H9 (cell line): ENCODE measurements around the gene TAF1C. TPM values are rescaled to one million over a fixed set of nuclear protein-coding genes. Genes with fewer than 3 reads are reported as not detected.

Experiments used
- DNase-seq: peaks from one replicate; pipeline ENCODE4 v3.0.0-alpha.2; 2017
- H2AFZ ChIP-seq: one replicate; pipeline ENCODE4 v1.6.1; 2013; ENCODE audit warnings: mild to moderate bottlenecking, low read length, control low read depth, moderate library complexity
- H2AK5ac ChIP-seq: 2 replicates; pipeline ENCODE4 v1.6.1; 2013; ENCODE audit warnings: low read length, control low read depth, mixed read lengths; ENCODE audit not compliant: insufficient read length
- H2BK120ac ChIP-seq: one replicate; pipeline ENCODE4 v1.6.1; 2013; ENCODE audit warnings: low read depth, mild to moderate bottlenecking, low read length, control low read depth, inconsistent platforms; ENCODE audit not compliant: poor library complexity, severe bottlenecking
- H2BK12ac ChIP-seq: 2 replicates; pipeline ENCODE4 v1.6.1; 2013; ENCODE audit warnings: low read length, control low read depth, mixed read lengths, low read depth; ENCODE audit not compliant: insufficient read length
- H2BK15ac ChIP-seq: 2 replicates; pipeline ENCODE4 v1.6.1; 2013; ENCODE audit warnings: low read depth, low read length, control low read depth
- H2BK20ac ChIP-seq: one replicate; pipeline ENCODE4 v1.6.1; 2013; ENCODE audit warnings: low read depth, mild to moderate bottlenecking, low read length, control low read depth, inconsistent platforms; ENCODE audit not compliant: poor library complexity, severe bottlenecking
- H2BK5ac ChIP-seq: 2 replicates; pipeline ENCODE4 v1.6.1; 2013; ENCODE audit warnings: low read length, control low read depth, mixed read lengths; ENCODE audit not compliant: insufficient read length
- H3K14ac ChIP-seq: 2 replicates; pipeline ENCODE4 v1.6.1; 2013; ENCODE audit warnings: low read length, control low read depth; ENCODE audit not compliant: insufficient read depth
- H3K18ac ChIP-seq: 2 replicates; pipeline ENCODE4 v1.6.1; 2013; ENCODE audit warnings: low read depth, mild to moderate bottlenecking, mixed read lengths, low read length, control low read depth; ENCODE audit not compliant: insufficient read length
- H3K23ac ChIP-seq: 2 replicates; pipeline ENCODE4 v1.6.1; 2013; ENCODE audit warnings: low read length, control low read depth, mixed read lengths, low read depth; ENCODE audit not compliant: insufficient read length
- H3K23me2 ChIP-seq: 2 replicates; pipeline ENCODE4 v1.6.1; 2013; ENCODE audit warnings: low read depth, mild to moderate bottlenecking, mixed read lengths, low read length, control low read depth; ENCODE audit not compliant: insufficient read length, poor library complexity, severe bottlenecking
- H3K27ac ChIP-seq: 2 replicates; pipeline ENCODE4 v1.5.1; 2013; ENCODE audit warnings: low read length, control low read depth, mixed read lengths, low read depth; ENCODE audit not compliant: insufficient read length
- H3K27me3 ChIP-seq: 2 replicates; pipeline ENCODE4 v1.6.1; 2013; ENCODE audit warnings: low read length, control low read depth, inconsistent platforms; ENCODE audit not compliant: insufficient read depth
- H3K4ac ChIP-seq: 2 replicates; pipeline ENCODE4 v1.6.1; 2013; ENCODE audit warnings: low read depth, mild to moderate bottlenecking, control low read depth, inconsistent platforms, low read length, moderate library complexity
- H3K4me1 ChIP-seq: 2 replicates; pipeline ENCODE4 v1.6.1; 2013; ENCODE audit warnings: low read length, control low read depth, inconsistent platforms; ENCODE audit not compliant: insufficient read depth
- H3K4me2 ChIP-seq: 2 replicates; pipeline ENCODE4 v1.6.1; 2013; ENCODE audit warnings: low read length, control low read depth, mixed read lengths; ENCODE audit not compliant: insufficient read length, insufficient read depth
- H3K56ac ChIP-seq: 2 replicates; pipeline ENCODE4 v1.6.1; 2013; ENCODE audit warnings: low read depth, mild to moderate bottlenecking, mixed read lengths, low read length, control low read depth; ENCODE audit not compliant: insufficient read length
- H3K79me1 ChIP-seq: 2 replicates; pipeline ENCODE4 v1.6.1; 2013; ENCODE audit warnings: low read depth, mild to moderate bottlenecking, moderate library complexity, low read length, control low read depth, inconsistent platforms; ENCODE audit not compliant: insufficient read depth, poor library complexity, severe bottlenecking
- H3K79me2 ChIP-seq: 2 replicates; pipeline ENCODE4 v1.6.1; 2013; ENCODE audit warnings: low read length, control low read depth, inconsistent platforms; ENCODE audit not compliant: insufficient read depth
- H3K9ac ChIP-seq: 2 replicates; pipeline ENCODE4 v1.6.1; 2013; ENCODE audit warnings: low read length, control low read depth, mixed read lengths; ENCODE audit not compliant: insufficient read length; ENCODE audit errors: extremely low read depth
- H3K9me3 ChIP-seq: one replicate; pipeline ENCODE4 v1.6.1; 2013; ENCODE audit warnings: low read depth, low read length, inconsistent platforms; ENCODE audit not compliant: control insufficient read depth
- H3T11ph ChIP-seq: one replicate; pipeline ENCODE4 v1.6.1; 2013; ENCODE audit warnings: mild to moderate bottlenecking, low read length, control low read depth, inconsistent platforms
- H4K20me1 ChIP-seq: one replicate; pipeline ENCODE4 v1.6.1; 2013; ENCODE audit not compliant: control insufficient read depth, insufficient read length, insufficient read depth
- H4K5ac ChIP-seq: 2 replicates; pipeline ENCODE4 v1.6.1; 2013; ENCODE audit warnings: low read depth, mild to moderate bottlenecking, mixed read lengths, low read length, control low read depth; ENCODE audit not compliant: insufficient read length
- H4K8ac ChIP-seq: replicated peaks from 2 replicates; pipeline ENCODE4 v1.6.1; 2013; ENCODE audit warnings: low read length, control low read depth, mixed read lengths, low read depth; ENCODE audit not compliant: insufficient read length
- H4K91ac ChIP-seq: 2 replicates; pipeline ENCODE4 v1.6.1; 2013; ENCODE audit warnings: low read depth, mild to moderate bottlenecking, moderate library complexity, mixed read lengths, low read length, control low read depth; ENCODE audit not compliant: insufficient read length
- H3K27ac Mint-ChIP-seq, 3 experiments: 2 replicates in 2 of 3; 3 replicates in 1 of 3; pipeline ENCODE4 v1.8.0; 2020 to 2021; ENCODE audit warnings: mixed read lengths in 3 of 3, mild to moderate bottlenecking in 1 of 3, moderate library complexity in 1 of 3
- H3K27me3 Mint-ChIP-seq: 2 replicates; pipeline ENCODE4 v1.8.0; 2021; ENCODE audit warnings: low read depth, mild to moderate bottlenecking, moderate library complexity, mixed read lengths
- H3K36me3 Mint-ChIP-seq, 3 experiments: 2 replicates in 2 of 3; 3 replicates in 1 of 3; pipeline ENCODE4 v1.8.0; 2020 to 2021; ENCODE audit warnings: low read depth in 3 of 3, mixed read lengths in 3 of 3; ENCODE audit not compliant: insufficient read depth in 1 of 3
- H3K4me1 Mint-ChIP-seq, 2 experiments: 2 replicates each; pipeline ENCODE4 v1.8.0; 2020; ENCODE audit warnings: mixed read lengths in 2 of 2
- H3K4me3 Mint-ChIP-seq, 2 experiments: 2 replicates in 1 of 2; 3 replicates in 1 of 2; pipeline ENCODE4 v1.8.0; 2020 to 2021; ENCODE audit warnings: mild to moderate bottlenecking in 2 of 2, mixed read lengths in 2 of 2, moderate library complexity in 1 of 2
- H3K9me3 Mint-ChIP-seq, 2 experiments: 2 replicates in 1 of 2; 3 replicates in 1 of 2; pipeline ENCODE4 v1.8.0; 2020; ENCODE audit warnings: mild to moderate bottlenecking in 2 of 2, mixed read lengths in 2 of 2, moderate library complexity in 1 of 2
- CTCF ChIP-seq: fragments of 200-600 bp; sonication (generic); conservative IDR thresholded peaks from 3 replicates; pipeline ENCODE4 v1.8.0; 2021; ENCODE audit warnings: antibody characterized with exemption, mild to moderate bottlenecking
- WGBS: extraction: QIAGEN DNeasy Blood & Tissue Kit; methylation state at CpG from one replicate; pipeline ENCODE4 v1.1.7; 2013; ENCODE audit warnings: missing lambda C conversion rate, low lambda C conversion rate, mixed read lengths; ENCODE audit not compliant: insufficient read length; ENCODE audit errors: extremely low coverage; 5-methylcytosine and 5-hydroxymethylcytosine counted together
- total RNA-seq: library from RNA; stranded (reverse); gene quantifications from 2 replicates; pipeline ENCODE4 v1.2.1, GENCODE V29; 2021

The TAF1C gene
- total RNA-seq, 1 experiment from 2014 or later = 78.6 TPM

GRCh38 chr16:84179612-84180320 is 7.1 kb downstream of the TAF1C start:
- H3K14ac ChIP-seq = no peak overlapping the region

More at GRCh38 chr16:84179612-84180320, 7.1 kb downstream of the TAF1C start:
- Histone ChIP-seq H2BK20ac (no peak overlapping the region), H2BK120ac (no peak overlapping the region), H2AFZ (no peak overlapping the region), H2AK5ac (no peak overlapping the region), H3K4me2 (no peak overlapping the region), H3K23ac (no peak overlapping the region), H2BK5ac (no peak overlapping the region), H4K91ac (no peak overlapping the region), H3K27me3 (no peaks in the 10 kb centered on the region), H4K5ac (no peak overlapping the region), H4K8ac (no peak overlapping the region), H2BK12ac (no peak overlapping the region), H3K4me1 (no peaks in the 10 kb centered on the region), H4K20me1 (no peaks in the 10 kb centered on the region), H2BK15ac (no peak overlapping the region), H3K23me2 (no peaks in the 10 kb centered on the region), H3K4ac (no peak overlapping the region), H3T11ph (no peak overlapping the region), H3K79me2 (peaks cover 4% of the 10 kb centered on the region; the same call in 1 of the 2 replicates), H3K56ac (no peak overlapping the region), H3K18ac (no peak overlapping the region), H3K27ac (no peak overlapping the region), H3K9me3 (no peaks in the 10 kb centered on the region), H3K79me1 (peaks cover 6% of the 10 kb centered on the region), H3K9ac (no peak overlapping the region)
- Mint-ChIP-seq H3K9me3 (no peaks in the 10 kb centered on the region), H3K27me3 (peaks cover 3% of the 10 kb centered on the region; the same call in 1 of the 2 replicates), H3K4me1 (peaks cover 4 to 5% of the 10 kb centered on the region in 2 experiments), H3K36me3 (peaks cover 14 to 58% (median 53%) of the 10 kb centered on the region in 3 experiments; a peak in 6 of 7 replicates), H3K27ac (no peak overlapping the region), H3K4me3 (no peak overlapping the region)
- TF ChIP-seq CTCF = no peak
- WGBS = no CpG with 5 or more reads among the region's 33 CpGs
- DNase-seq = no peak
